ENCODE measurements around the gene EGFR.

EGFR gene

DNA sequence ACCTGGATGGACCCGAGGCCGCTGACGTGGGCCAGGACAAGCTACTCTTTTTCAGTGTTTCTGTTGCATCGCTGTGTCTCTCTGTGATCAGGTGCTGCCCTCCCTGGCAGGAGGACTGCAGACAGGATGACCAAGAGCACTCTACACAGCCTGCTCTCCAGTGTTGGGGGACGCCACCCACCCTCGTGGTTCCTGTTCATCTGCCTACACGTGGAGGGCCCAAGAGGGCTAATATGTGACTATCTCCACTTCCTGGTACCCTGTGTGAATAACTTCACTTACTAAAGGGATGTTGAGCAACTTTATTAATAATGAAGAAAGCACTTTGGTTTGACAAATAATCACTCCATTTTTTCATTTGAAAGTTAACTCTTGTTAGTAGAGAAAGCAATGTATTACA lies 101.3 kb downstream of the EGFR start:
- no peaks in the 10 kb centered on the region for H3K27me3 ChIP-seq (ENCODE audit: control insufficient read depth, insufficient read depth, low read length)
- no peak overlapping the region for H3K4me3 ChIP-seq (ENCODE audit: low read length)
- H3K9ac ChIP-seq (ENCODE audit: low read length) = no peak overlapping the region
- H3K36me3 ChIP-seq (ENCODE audit: control insufficient read depth, insufficient read depth, low read length) = no peaks in the 10 kb centered on the region
- peaks cover 17% of the 10 kb centered on the region for H3K4me1 ChIP-seq (ENCODE audit: control insufficient read depth, insufficient read depth, low read length)
- no peaks in the 10 kb centered on the region for H3K9me3 ChIP-seq (ENCODE audit: control insufficient read depth, low read length)

DNA sequence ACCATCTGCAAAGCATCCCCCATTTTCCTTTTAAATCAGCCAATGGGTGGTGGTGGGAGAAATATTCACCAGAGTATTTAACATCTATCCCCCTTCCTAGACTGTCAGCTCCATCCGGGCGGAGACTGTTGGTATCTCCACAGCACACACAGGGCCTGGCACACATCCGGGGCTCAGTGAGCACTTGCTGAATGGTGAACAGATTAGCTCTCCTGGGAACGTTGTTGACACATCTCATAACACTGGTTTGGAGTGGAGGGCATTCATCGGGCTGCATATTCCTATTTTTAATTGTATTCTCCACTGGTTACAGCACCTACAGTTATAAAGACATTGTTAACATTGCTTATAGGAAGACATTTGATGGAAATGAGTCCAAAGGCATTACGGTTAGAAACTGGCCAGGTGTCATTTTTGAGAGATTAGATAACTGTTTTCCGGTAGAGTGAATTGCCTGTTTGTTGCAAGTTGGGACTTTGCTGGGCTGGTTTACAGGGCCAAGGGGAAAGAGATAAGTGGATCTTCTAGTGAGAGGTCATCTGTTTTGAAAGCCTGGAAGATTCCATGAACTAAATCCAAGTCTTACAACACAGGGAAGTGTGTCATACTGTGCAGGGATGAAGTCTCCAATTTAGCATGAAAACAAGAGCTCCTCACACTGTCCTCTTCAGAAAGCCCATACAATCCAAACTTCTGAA lies 101.8 kb downstream of the EGFR start:
- Histone ChIP-seq H3K4me3 (ENCODE audit: low read length) (no peak overlapping the region), H3K4me1 (ENCODE audit: control insufficient read depth, insufficient read depth, low read length) (peaks cover 17% of the 10 kb centered on the region)

DNA sequence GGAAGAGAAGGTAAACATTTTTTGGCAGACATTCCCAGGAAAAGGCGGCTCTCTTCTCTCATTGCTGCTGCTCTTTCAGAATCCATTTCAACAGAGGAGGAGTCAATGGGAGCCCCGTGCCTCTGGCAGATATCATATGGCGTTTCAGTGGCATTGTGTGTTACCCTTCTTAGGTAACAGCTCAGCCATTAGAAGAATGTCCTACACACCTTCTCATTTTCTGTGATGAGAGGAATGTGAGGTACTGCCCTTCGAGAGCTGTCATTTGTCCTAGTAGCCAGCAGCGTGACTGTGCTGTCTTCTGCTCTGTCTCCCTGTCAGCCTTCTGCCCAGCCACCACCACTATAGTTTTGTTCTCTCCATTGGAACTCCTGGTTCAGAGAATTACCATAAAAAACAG lies 102.4 kb downstream of the EGFR start:
- no peak overlapping the region for H3K4me3 ChIP-seq (ENCODE audit: low read length)
- H3K9me3 ChIP-seq (ENCODE audit: control insufficient read depth, low read length) = no peaks in the 10 kb centered on the region
- no peak overlapping the region for H3K9ac ChIP-seq (ENCODE audit: low read length)
- H3K4me1 ChIP-seq (ENCODE audit: control insufficient read depth, insufficient read depth, low read length) = peaks cover 17% of the 10 kb centered on the region
- no peaks in the 10 kb centered on the region for H3K36me3 ChIP-seq (ENCODE audit: control insufficient read depth, insufficient read depth, low read length)
- no peaks in the 10 kb centered on the region for H3K27me3 ChIP-seq (ENCODE audit: control insufficient read depth, insufficient read depth, low read length)

More for the DNA sequence above, 101.8 kb downstream of the EGFR start:
- Histone ChIP-seq H3K9ac (ENCODE audit: low read length) (no peak overlapping the region), H3K27me3 (ENCODE audit: control insufficient read depth, insufficient read depth, low read length) (no peaks in the 10 kb centered on the region), H3K9me3 (ENCODE audit: control insufficient read depth, low read length) (no peaks in the 10 kb centered on the region), H3K36me3 (ENCODE audit: control insufficient read depth, insufficient read depth, low read length) (no peaks in the 10 kb centered on the region)

GRCh38 chr7:55122263-55122662 lies 103.4 kb downstream of the EGFR start:
- Histone ChIP-seq H3K36me3 (ENCODE audit: control insufficient read depth, insufficient read depth, low read length) (no peaks in the 10 kb centered on the region), H3K9me3 (ENCODE audit: control insufficient read depth, low read length) (no peaks in the 10 kb centered on the region), H3K9ac (ENCODE audit: low read length) (no peak overlapping the region), H3K4me3 (ENCODE audit: low read length) (no peak overlapping the region), H3K27me3 (ENCODE audit: control insufficient read depth, insufficient read depth, low read length) (no peaks in the 10 kb centered on the region), H3K4me1 (ENCODE audit: control insufficient read depth, insufficient read depth, low read length) (peaks cover 23% of the 10 kb centered on the region)

GRCh38 chr7:55124989-55125875 lies 106.4 kb downstream of the EGFR start:
- H3K27me3 ChIP-seq (ENCODE audit: control insufficient read depth, insufficient read depth, low read length) = no peaks in the 10 kb centered on the region
- H3K4me3 ChIP-seq (ENCODE audit: low read length) = no peak overlapping the region
- H3K36me3 ChIP-seq (ENCODE audit: control insufficient read depth, insufficient read depth, low read length) = no peaks in the 10 kb centered on the region
- H3K9ac ChIP-seq (ENCODE audit: low read length) = no peak overlapping the region
- peaks cover 40% of the 10 kb centered on the region for H3K4me1 ChIP-seq (ENCODE audit: control insufficient read depth, insufficient read depth, low read length)
- no peaks in the 10 kb centered on the region for H3K9me3 ChIP-seq (ENCODE audit: control insufficient read depth, low read length)

- no peak overlapping the region for H3K9ac ChIP-seq (ENCODE audit: low read length)
- no peaks in the 10 kb centered on the region for H3K9me3 ChIP-seq (ENCODE audit: control insufficient read depth, low read length)
- H3K4me1 ChIP-seq (ENCODE audit: control insufficient read depth, insufficient read depth, low read length) = peaks cover 34% of the 10 kb centered on the region
Observed at GRCh38 chr7:55127135-55127551, 108.3 kb downstream of the EGFR start.

GRCh38 chr7:55127622-55128081 lies 108.8 kb downstream of the EGFR start:
- Histone ChIP-seq H3K4me3 (ENCODE audit: low read length) (no peak overlapping the region), H3K27me3 (ENCODE audit: control insufficient read depth, insufficient read depth, low read length) (no peaks in the 10 kb centered on the region), H3K4me1 (ENCODE audit: control insufficient read depth, insufficient read depth, low read length) (peaks cover 34% of the 10 kb centered on the region), H3K9ac (ENCODE audit: low read length) (no peak overlapping the region), H3K36me3 (ENCODE audit: control insufficient read depth, insufficient read depth, low read length) (no peaks in the 10 kb centered on the region), H3K9me3 (ENCODE audit: control insufficient read depth, low read length) (no peaks in the 10 kb centered on the region)

More at GRCh38 chr7:55127135-55127551, 108.3 kb downstream of the EGFR start:
- Histone ChIP-seq H3K27me3 (ENCODE audit: control insufficient read depth, insufficient read depth, low read length) (no peaks in the 10 kb centered on the region), H3K36me3 (ENCODE audit: control insufficient read depth, insufficient read depth, low read length) (no peaks in the 10 kb centered on the region), H3K4me3 (ENCODE audit: low read length) (no peak overlapping the region)

DNA sequence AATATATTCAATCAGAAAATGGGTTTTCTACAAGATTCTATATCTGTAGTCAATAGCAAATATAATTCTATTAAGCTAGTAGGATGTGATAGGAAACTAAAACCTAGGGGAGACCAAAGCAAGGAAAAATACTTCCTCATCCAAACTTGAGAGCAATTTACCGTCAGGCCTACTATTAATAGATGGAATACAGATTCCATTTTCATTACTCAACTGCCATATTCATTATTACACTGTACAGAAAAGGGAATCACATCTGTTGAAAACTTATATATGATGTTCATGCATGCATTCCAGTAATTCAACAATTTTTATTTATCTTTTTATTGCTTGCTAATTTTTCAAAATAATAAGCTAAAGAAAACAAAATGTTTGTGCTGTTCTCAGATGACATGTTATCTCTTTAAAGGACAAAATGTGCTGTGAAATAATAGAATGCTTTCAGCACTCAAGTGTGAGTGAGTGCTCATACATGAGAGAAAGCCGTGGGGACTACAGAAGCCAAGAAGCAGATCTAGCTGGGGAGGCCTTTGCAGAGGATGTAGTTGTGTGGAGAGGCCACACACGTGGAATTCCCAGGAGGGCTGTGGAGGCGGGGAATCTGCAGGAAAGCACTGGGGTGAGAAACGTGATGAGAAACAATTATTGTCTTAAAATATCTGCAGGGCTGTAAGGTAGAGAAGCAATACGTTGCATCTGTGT lies 110.0 kb downstream of the EGFR start:
- no peaks in the 10 kb centered on the region for H3K27me3 ChIP-seq (ENCODE audit: control insufficient read depth, insufficient read depth, low read length)
- H3K9me3 ChIP-seq (ENCODE audit: control insufficient read depth, low read length) = no peaks in the 10 kb centered on the region
- peaks cover 44% of the 10 kb centered on the region for H3K4me1 ChIP-seq (ENCODE audit: control insufficient read depth, insufficient read depth, low read length)
- H3K9ac ChIP-seq (ENCODE audit: low read length) = no peak overlapping the region
- H3K36me3 ChIP-seq (ENCODE audit: control insufficient read depth, insufficient read depth, low read length) = no peaks in the 10 kb centered on the region
- H3K4me3 ChIP-seq (ENCODE audit: low read length) = no peak overlapping the region

DNA sequence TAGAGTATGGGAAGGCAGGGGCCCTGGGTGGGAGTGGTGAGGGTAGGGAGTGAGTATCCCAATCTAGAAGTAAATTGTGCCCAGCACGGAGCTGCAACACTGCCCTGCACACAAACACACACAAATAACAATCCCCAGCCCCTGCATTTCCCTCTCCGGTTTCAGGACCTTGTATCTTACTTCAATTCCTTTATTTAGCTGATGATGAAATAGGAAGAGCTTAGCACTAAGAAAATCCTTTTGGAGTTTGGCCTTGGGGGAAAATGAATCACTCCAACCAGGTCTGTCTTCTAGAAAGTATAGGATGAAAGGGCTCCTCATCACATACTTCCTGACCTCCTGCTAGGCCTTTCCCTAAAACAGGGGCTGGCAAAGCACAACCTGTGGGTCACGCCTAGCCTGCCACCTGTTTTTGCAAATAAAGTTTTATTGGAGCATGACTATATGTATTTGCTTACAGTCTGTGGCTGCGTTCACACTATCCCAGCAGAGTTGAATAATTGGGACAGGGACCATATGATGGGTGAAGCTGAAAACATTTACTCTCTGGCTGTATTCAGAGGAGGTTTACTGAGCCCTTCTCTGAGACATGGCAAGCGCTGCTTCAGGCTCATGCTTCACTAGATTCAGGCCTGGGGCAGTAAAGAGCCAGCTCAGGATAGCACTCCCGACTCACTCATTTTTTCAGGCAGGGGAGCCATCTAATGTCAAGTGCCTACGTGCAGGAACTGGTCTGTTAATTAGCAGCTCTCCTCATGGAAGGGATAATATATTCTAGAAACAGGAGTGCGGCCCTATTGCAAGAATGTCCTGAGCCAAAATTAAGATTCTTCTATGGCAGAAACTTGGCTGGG lies 111.0 kb downstream of the EGFR start:
- Histone ChIP-seq H3K27me3 (ENCODE audit: control insufficient read depth, insufficient read depth, low read length) (no peaks in the 10 kb centered on the region), H3K4me1 (ENCODE audit: control insufficient read depth, insufficient read depth, low read length) (peaks cover 45% of the 10 kb centered on the region), H3K36me3 (ENCODE audit: control insufficient read depth, insufficient read depth, low read length) (no peaks in the 10 kb centered on the region), H3K9ac (ENCODE audit: low read length) (no peak overlapping the region), H3K4me3 (ENCODE audit: low read length) (no peak overlapping the region), H3K9me3 (ENCODE audit: control insufficient read depth, low read length) (no peaks in the 10 kb centered on the region)

DNA sequence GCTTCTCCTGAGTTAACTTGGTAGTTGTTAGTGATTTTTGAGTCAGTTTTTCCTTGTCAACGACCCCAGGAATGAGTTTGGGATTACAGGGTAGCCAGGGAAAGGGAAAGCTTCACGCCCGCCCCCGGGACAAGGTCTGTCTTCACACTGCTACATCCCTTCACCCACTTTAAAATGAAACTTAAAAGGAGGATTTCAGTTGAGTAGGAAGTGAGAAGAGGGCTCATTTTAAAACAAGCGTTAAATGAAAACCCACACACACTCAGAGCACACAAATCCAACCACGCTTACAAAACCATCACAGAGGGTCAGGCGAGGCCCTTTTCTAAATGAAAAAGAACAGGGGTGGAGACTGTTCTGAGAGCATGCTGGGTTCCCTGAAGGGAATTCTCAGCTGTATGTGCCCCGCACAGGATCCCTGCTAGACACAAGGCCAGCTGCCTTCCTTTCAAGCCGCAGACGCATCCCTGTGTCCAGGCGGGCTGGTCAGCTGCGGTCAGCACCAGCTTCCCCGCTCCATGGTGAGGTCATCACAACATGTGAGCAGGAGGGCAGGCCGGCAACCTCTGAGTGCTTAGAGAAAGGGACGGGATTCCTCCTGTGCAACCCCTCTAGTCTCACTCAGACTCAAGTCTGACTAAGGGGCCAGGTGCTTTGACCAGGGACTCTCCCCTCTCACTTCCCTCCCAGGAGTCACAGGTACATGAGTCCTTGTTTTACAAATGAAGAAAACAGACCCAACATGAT lies 111.8 kb downstream of the EGFR start:
- Histone ChIP-seq H3K9me3 (ENCODE audit: control insufficient read depth, low read length) (no peaks in the 10 kb centered on the region), H3K36me3 (ENCODE audit: control insufficient read depth, insufficient read depth, low read length) (no peaks in the 10 kb centered on the region), H3K9ac (ENCODE audit: low read length) (peak overlapping the region; percentile 11), H3K4me1 (ENCODE audit: control insufficient read depth, insufficient read depth, low read length) (peaks cover 42% of the 10 kb centered on the region), H3K4me3 (ENCODE audit: low read length) (no peak overlapping the region), H3K27me3 (ENCODE audit: control insufficient read depth, insufficient read depth, low read length) (no peaks in the 10 kb centered on the region)

Measured in mucosa of stomach (tissue), 1 donor.